Activated gamma-delta T cell treated with anti-CD3 and anti-CD28 coated beads, Interleukin-2, amount 50 U/mL, for 16 hours (primary cell): ENCODE data around the gene SYNCRIP.
A peak's percentile ranks its signal among the peaks of the same experiment; 100 is the strongest.
"Not testable (repeated sequence)": the region's sequence is repeated elsewhere in the genome, so short reads cannot be mapped to it uniquely, and the experiment has no call there.

Experiments
- DNase-seq: peaks from one replicate; pipeline ENCODE4 v3.0.0-alpha.2; 2020; ENCODE audit warnings: low read depth

The SYNCRIP gene

GRCh38 chr6:85642774-85643536 lies at the start of gene SYNCRIP:
SYNCRIP (minus strand) TSS chr6:85642886; CDS start chr6:85641439, 1,447 bp downstream.
- peak; percentile 97 for DNase-seq

DNA sequence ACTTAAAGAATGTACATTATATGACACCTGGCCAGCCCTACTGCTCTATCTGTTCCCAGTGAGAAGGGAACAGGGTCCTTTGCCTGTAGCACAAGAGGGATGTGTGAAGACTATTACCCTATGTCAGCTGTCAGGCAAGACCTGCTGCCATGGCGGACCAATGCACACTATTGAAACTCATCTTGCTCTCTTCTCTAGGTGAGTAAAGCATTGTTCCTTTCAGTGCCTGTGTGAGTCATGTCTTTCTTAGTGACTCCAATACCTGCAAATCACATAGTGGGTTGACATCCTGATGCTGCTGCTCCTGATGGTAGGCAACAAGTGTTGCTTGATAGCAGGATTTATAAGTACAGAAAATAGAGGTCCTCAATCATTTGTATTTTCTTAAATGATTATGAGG lies 48.8 kb upstream of the SYNCRIP start:
- no peak for DNase-seq

GRCh38 chr6:85690071-85690470 lies 47.4 kb upstream of the SYNCRIP start:
- DNase-seq, result no peak

DNA sequence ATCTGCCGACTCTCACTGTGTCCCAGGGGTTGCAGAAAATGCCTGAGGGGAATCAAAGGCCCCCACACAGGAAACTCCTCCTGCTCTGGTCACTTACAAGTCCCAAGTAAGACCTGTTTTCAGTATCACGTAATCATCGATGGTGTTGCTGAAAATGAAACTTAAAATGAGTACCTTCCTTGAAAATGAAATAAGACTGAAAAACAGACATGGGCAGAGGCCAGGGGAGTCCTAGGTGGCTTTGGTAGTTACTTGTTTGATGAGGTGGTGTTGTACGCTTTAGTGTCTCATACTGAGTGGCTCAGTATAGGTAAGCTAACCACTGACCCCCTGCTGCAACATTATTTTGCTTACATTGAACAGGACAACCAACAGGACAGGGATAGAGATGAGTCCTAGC lies 43.0 kb upstream of the SYNCRIP start:
- DNase-seq, result no peak

DNA sequence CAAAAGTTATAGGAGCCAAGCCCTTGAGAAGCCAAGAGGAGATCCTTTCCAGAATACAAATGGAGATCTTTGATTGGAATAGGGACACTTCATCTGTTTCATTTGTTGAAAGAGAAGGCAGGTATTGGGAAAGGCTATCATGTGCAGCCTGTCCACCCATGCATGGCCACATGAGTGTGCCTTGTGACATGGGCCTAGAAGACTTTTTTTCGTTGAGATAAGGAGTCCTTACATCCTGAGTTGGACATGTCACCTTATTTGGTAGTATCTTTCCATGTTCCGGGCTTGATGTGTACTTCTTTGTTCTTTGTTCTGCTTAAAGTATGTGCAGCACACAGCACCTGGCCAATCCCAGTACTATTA lies 42.1 kb upstream of the SYNCRIP start:
- DNase-seq, result no peak

GRCh38 chr6:85684133-85684808 lies 41.6 kb upstream of the SYNCRIP start:
- DNase-seq, result no peak

GRCh38 chr6:85681899-85682298 lies 39.2 kb upstream of the SYNCRIP start:
- DNase-seq, result not testable (repeated sequence)

- no peak for DNase-seq
Measured at GRCh38 chr6:85680388-85680787, 37.7 kb upstream of the SYNCRIP start.

DNA sequence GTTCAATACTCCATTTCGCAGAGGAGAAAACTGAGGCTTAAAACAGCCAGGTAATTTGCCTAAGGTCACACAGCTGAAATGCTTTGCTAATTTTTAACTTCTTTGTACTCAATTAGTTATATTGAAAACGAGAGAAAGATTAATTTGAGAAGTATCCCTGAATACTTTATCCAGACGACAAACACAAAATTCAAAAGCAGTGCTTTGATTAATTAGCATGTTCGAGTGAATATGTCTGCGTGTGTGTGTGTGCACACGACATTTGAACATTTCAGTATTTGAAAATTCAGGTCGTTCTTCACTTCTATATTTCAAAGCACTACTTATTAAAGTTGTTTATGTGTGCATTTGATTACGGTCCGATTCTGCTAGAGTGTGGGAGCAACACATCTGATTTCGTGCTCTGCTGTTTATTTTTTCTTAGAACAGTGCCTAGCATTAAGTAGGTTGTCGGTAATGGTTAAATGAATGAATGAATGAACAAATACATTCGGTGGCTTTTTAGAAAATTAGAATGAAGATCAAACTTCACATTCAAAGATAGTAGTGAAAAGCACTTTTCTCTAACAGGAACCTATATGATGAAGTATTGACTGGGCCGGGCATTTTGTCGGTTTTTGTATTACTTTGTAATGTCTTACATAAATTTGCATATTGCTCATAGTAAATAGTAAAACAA lies 36.9 kb upstream of the SYNCRIP start:
- no peak for DNase-seq

DNA sequence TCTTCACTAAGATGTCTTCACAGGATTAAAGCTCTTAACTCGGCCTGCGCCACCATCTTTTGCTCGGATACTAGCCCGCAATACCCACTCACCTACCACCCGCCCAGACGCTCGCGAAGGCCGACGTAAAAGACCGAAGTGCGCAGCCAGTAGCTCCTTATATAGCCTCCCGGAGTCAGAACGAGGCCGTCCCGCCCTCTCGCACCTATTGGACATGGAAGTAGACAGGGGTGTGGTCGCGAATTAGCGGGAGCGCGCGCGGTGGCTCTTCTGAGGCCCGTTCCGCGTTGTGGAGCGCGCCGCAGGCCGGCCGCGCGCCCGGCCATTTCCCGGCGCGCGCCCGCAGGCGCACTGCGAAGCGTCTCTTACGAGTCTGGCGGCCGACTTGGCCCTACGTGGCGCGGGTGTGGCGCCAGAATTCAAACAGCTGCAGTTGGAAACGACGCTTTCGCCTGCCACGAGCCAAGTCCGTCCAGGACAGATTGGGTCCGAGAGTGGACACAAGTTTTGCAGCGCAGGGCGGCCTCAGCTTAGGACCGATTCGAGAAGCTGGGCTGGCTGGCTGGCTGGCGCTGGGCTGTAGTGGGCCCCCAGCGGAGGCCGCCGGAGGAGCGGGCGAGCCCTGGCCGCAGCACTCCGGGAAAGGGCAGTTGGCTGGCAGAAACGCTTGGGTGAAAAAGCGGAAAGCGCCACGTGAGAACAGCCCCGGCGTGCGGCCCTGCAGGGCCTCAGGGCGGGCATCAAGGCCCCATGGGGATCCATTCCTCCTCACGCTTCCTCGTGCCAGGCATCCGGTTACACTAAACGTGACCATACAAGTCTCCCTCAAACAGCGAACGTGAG lies 36.1 kb upstream of the SYNCRIP start:
- DNase-seq, result peak; percentile 97

- DNase-seq, result no peak
Measured at GRCh38 chr6:85678026-85678601, 35.4 kb upstream of the SYNCRIP start.

- DNase-seq, result no peak
Measured at GRCh38 chr6:85677234-85677956, 34.7 kb upstream of the SYNCRIP start.

GRCh38 chr6:85676086-85676729 lies 33.5 kb upstream of the SYNCRIP start:
- DNase-seq, result no peak

DNA sequence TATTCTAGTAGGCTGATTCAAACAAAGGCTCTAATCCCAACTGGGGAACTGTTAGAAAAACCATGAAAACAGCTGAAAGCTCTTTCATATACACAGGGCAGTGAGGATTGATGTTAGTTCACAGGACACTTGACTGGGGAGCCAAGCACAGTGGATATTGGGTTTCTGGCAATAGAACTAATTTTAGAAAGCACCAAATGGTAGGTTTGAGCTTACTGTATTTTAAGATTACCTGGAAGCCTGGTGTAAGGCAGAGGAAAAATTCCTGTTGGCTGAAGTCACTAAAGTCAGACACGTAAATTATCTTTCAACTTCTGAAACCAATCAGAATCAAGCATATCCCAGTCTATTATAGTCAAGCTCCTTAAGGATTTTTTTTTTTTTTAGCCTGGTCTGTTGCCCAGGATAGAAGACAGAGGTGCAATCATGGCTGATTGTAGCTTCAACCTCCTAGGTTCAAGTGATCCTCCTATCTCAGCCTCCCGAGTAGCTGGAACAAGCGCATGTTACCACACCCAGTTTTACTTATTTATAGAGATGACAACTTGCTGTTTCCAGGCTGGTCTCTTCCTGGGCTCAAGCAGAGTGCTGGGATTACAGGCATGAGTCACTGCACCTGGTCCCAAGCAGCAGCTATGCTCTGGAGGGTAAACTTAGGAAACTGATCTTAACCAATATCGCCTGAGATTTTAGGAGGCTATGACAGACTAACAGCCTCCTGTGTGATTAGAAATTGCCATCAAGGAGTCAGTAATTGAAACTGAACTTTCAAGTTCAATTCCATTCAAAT lies 32.5 kb upstream of the SYNCRIP start:
- no peak for DNase-seq

GRCh38 chr6:85674604-85675003 lies 31.9 kb upstream of the SYNCRIP start:
- no peak for DNase-seq

DNA sequence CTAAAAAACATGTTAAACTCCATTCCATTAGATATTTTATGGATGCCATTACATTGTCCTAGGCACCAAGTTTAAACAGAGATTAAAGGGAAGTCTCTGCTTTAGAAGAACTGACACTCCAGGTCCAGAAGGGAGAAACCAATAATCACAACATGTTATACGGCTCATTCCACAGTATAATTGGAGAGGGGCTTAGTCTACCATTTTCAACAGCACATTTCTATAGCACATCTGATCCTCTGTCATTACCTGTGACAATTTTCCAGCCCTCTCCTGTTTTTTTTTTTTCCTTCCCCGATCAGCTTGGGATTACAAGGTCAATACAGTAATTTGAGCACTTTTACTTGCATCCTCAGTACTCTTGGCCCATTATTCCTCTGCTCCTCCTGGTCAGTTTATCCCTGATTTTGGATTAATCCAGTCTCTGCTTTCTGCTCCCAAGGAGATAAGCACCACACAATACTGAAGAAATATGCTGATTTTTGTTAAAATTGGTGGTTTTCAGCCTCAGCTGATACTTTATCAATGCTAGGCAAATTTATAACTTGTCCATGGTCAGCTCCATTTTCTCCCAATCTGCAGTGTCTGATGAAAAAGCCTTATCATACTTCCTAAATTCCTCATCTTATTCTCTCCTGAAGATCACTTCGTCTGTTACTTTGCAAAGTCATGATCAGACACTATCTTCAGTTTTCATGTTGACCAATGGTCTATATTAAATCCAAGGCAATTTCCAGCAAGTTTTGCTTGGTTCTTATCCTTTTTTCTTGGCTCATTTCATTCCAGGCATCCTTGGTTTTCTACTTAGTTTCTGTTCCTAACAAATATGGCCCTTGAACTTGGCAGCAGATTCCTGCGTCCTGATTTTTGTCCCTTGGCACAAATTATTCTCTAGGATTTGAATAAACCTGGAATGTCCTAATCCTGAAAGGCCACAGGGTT lies 30.8 kb upstream of the SYNCRIP start:
- no peak for DNase-seq

GRCh38 chr6:85672623-85673022 lies 29.9 kb upstream of the SYNCRIP start:
- no peak for DNase-seq

DNA sequence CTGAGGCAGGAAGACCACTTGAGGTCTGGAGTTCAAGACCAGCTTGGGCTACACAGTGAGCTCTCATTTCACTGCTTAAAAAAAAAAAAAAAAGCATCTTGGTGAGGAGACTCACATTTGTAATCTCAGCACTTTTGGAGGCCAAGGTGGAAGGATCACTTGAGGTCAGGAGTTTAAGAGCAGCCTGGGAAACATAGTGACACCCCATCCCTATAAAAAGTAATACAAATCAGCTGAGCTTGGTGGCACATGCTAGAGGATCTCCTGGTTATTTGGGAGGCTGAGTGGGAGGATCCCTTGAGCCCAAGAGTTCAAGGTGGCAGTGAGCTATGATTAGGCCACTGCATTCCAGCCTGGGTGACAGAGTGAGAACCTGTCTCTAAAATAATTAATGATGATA lies 29.4 kb upstream of the SYNCRIP start:
- no peak for DNase-seq

DNA sequence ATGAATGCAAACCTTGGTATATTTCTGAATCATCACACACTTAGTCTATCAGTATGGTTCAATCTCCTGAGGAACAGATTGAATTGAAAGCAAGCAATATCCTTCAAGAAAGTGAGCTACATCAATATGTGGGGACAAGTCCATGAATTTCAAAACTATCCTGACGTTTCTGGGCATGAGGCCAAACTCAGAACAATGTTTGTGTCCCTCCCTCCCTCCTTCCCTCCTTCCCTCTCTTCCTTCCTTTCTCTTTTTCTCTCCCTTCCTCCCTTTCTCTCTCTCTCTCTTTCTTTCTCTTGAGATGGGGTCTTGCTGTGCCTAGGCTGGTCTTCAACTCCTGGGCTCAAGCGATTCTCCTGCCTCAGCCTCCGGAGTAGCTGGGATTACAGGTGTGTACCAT lies 27.9 kb upstream of the SYNCRIP start:
- DNase-seq, result no peak
